HCT116 (cell line): ENCODE results near the gene KIF26B.

Source experiments
- CEBPB ChIP-seq: IDR thresholded peaks from 2 replicates; pipeline ENCODE4 v1.6.1; 2012; ENCODE audit warnings: low read depth
- ELF1 ChIP-seq: IDR thresholded peaks from 2 replicates; pipeline ENCODE4 v1.6.1; 2012; ENCODE audit warnings: low read depth, borderline replicate concordance
- EZH2 ChIP-seq: fragments of 200-600 bp; sonication (generic); IDR thresholded peaks from 2 replicates; pipeline ENCODE4 v1.6.1; 2017; ENCODE audit warnings: antibody characterized with exemption, mixed run types
- EZH2phosphoT487 ChIP-seq: fragments of 200-600 bp; IDR thresholded peaks from 2 replicates; pipeline ENCODE4 v1.6.1; 2018; ENCODE audit warnings: antibody characterized with exemption, borderline replicate concordance
- FOSL1 ChIP-seq: IDR thresholded peaks from 2 replicates; pipeline ENCODE4 v1.6.1; 2012; ENCODE audit warnings: low read depth
- POLR2A ChIP-seq: IDR thresholded peaks from 2 replicates; pipeline ENCODE4 v1.7.0; 2011; ENCODE audit warnings: borderline replicate concordance; ENCODE audit not compliant: insufficient read depth, insufficient read length; ENCODE audit errors: extremely low read depth
- POLR2AphosphoS5 ChIP-seq: IDR thresholded peaks from 2 replicates; pipeline ENCODE4 v1.6.1; 2011; ENCODE audit warnings: mild to moderate bottlenecking, low read depth, low read length, moderate library complexity
- YY1 ChIP-seq: IDR thresholded peaks from 2 replicates; pipeline ENCODE4 v1.6.1; 2011; ENCODE audit warnings: low read length, low read depth, moderate library complexity, mild to moderate bottlenecking; ENCODE audit not compliant: insufficient replicate concordance; ENCODE audit errors: extremely low read depth
- ZNF274 ChIP-seq: fragments of 200-500 bp; sonication (Bioruptor generic); IDR thresholded peaks from 2 replicates; pipeline ENCODE4 v1.6.1; 2014; ENCODE audit warnings: mild to moderate bottlenecking, low read depth, low read length, inconsistent platforms
- TF ChIP-seq, protein P1 (sequence below), 3 experiments: fragments of 200-600 bp in 1 of 3; sonication (generic) in 1 of 3; IDR thresholded peaks in 2 of 3; conservative IDR thresholded peaks in 1 of 3; 2 replicates each; pipeline ENCODE4 v1.5.1; 2012 to 2017; ENCODE audit warnings: low read depth in 2 of 3, low read length in 2 of 3, antibody characterized with exemption in 1 of 3, borderline replicate concordance in 1 of 3, control low read depth in 1 of 3, mild to moderate bottlenecking in 1 of 3, mixed read lengths in 1 of 3, mixed run types in 1 of 3, moderate library complexity in 1 of 3; ENCODE audit not compliant: insufficient read depth in 1 of 3
- TF ChIP-seq, protein P2 (sequence below): IDR thresholded peaks from 2 replicates; pipeline ENCODE4 v1.6.1; 2012; ENCODE audit warnings: low read depth
- TF ChIP-seq, protein P3 (sequence below): IDR thresholded peaks from 2 replicates; pipeline ENCODE4 v1.6.1; 2012
- TF ChIP-seq, protein P4 (sequence below): IDR thresholded peaks from 2 replicates; pipeline ENCODE4 v1.6.1; 2012

DNA sequence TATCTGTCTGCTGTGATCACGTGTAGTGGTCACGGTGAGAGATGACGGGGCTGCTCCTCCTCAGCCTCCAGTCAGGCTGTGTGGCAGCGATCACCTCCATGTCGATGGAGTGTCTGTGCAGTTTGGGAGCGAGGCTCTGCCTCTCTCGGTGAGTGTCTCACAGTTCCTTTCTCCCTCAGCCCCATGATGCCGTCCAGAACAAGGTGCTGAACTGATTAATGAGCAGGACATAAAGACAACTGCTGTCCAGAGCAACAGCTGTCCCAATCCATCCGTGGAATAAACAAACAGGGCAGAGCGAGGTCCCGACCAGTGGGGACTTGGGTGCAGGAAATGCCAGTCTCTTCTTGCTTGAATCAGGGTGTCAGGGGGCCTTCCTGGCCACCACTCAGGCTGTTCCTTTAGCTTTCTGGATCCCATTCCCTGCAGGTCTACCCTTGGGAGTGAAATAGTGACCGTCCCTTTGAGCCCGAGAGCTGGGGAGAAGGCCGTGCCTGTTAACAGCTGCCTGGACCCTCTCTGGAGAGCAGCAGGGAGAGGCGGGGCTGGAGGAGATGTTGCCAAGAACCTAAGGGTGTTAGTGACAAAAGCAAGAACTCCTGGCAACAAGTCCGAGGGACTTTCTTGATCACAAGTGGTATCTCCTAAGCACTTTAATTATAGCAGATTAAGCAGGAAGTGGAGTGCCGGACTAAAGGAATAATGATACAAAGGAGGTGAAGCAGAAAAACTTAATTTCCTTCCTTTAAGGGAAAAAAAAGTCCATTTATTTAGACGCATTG lies 443.9 kb downstream of the KIF26B start:
- TF ChIP-seq POLR2AphosphoS5 (no peak), CEBPB (no peak), YY1 (no peak), EZH2 (no peak), POLR2A (no peak), EZH2phosphoT487 (no peak), ZNF274 (no peak), ELF1 (no peak), FOSL1 (no peak)
- TF ChIP-seq, protein P1, sequence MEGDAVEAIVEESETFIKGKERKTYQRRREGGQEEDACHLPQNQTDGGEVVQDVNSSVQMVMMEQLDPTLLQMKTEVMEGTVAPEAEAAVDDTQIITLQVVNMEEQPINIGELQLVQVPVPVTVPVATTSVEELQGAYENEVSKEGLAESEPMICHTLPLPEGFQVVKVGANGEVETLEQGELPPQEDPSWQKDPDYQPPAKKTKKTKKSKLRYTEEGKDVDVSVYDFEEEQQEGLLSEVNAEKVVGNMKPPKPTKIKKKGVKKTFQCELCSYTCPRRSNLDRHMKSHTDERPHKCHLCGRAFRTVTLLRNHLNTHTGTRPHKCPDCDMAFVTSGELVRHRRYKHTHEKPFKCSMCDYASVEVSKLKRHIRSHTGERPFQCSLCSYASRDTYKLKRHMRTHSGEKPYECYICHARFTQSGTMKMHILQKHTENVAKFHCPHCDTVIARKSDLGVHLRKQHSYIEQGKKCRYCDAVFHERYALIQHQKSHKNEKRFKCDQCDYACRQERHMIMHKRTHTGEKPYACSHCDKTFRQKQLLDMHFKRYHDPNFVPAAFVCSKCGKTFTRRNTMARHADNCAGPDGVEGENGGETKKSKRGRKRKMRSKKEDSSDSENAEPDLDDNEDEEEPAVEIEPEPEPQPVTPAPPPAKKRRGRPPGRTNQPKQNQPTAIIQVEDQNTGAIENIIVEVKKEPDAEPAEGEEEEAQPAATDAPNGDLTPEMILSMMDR (IDR thresholded peaks at IDR 0.05 in 2 of 3, conservative IDR thresholded peaks at IDR 0.05 in 1 of 3; ENCODE audit: borderline replicate concordance in 1 of 3, insufficient read depth in 1 of 3, low read depth in 2 of 3, low read length in 2 of 3): no peak
- TF ChIP-seq, protein P2, sequence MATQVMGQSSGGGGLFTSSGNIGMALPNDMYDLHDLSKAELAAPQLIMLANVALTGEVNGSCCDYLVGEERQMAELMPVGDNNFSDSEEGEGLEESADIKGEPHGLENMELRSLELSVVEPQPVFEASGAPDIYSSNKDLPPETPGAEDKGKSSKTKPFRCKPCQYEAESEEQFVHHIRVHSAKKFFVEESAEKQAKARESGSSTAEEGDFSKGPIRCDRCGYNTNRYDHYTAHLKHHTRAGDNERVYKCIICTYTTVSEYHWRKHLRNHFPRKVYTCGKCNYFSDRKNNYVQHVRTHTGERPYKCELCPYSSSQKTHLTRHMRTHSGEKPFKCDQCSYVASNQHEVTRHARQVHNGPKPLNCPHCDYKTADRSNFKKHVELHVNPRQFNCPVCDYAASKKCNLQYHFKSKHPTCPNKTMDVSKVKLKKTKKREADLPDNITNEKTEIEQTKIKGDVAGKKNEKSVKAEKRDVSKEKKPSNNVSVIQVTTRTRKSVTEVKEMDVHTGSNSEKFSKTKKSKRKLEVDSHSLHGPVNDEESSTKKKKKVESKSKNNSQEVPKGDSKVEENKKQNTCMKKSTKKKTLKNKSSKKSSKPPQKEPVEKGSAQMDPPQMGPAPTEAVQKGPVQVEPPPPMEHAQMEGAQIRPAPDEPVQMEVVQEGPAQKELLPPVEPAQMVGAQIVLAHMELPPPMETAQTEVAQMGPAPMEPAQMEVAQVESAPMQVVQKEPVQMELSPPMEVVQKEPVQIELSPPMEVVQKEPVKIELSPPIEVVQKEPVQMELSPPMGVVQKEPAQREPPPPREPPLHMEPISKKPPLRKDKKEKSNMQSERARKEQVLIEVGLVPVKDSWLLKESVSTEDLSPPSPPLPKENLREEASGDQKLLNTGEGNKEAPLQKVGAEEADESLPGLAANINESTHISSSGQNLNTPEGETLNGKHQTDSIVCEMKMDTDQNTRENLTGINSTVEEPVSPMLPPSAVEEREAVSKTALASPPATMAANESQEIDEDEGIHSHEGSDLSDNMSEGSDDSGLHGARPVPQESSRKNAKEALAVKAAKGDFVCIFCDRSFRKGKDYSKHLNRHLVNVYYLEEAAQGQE: no peak
- TF ChIP-seq, protein P3, sequence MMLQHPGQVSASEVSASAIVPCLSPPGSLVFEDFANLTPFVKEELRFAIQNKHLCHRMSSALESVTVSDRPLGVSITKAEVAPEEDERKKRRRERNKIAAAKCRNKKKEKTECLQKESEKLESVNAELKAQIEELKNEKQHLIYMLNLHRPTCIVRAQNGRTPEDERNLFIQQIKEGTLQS: no peak
- TF ChIP-seq, protein P4, sequence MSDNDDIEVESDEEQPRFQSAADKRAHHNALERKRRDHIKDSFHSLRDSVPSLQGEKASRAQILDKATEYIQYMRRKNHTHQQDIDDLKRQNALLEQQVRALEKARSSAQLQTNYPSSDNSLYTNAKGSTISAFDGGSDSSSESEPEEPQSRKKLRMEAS: no peak
